ENCODE measurements around the gene GABRA1. TPM values are rescaled to one million over a fixed set of nuclear protein-coding genes. Genes with fewer than 3 reads are reported as not detected.

The GABRA1 gene
- not detected in 2 replicates for polyA plus RNA-seq (2011; rRNA removed)
- polyA plus RNA-seq (2012; cell fraction: cytosol; rRNA removed) = not detected in 2 replicates
- polyA plus RNA-seq (2012; cell fraction: nucleus; rRNA removed) = not detected in 2 replicates
- not detected in 3 replicates for polyA plus RNA-seq (2017; fragmentation: RNase III; extraction: RNeasy Plus Mini Kit Qiagen cat#74134 plus additional on column Dnase treatment)
- not detected in 2 replicates for polyA minus RNA-seq (2011; rRNA and poly(A)+ RNA removed)

GRCh38 chr5:161847941-161848391 is at the start of gene GABRA1:
Gene GABRA1 (plus strand): TSS chr5:161848120. CDS start chr5:161850811, 2,691 bp downstream.
- DNase-seq (ENCODE audit: low read depth in 1 of 2, low spot score in 1 of 2) (no peak), FAIRE-seq (no peak), ATAC-seq (no peak)
- H3K27ac ChIP-seq = no peak within 1 kb of the TSS
- TF ChIP-seq GATA3 (IDR thresholded peaks at IDR 0.05; ENCODE audit: borderline replicate concordance) = no peak
- no peak for TF ChIP-seq PHF8 (IDR thresholded peaks at IDR 0.05; ENCODE audit: borderline replicate concordance, low read depth)
- no peak for TF ChIP-seq RCOR1 (IDR thresholded peaks at IDR 0.05; ENCODE audit: low read depth, low read length)
- no peak for TF ChIP-seq CHD4 (IDR thresholded peaks at IDR 0.05; ENCODE audit: borderline replicate concordance)
- no peak for TF ChIP-seq EHF (CRISPR knock-in tag; IDR thresholded peaks at IDR 0.05)
- TF ChIP-seq ZFP36 (IDR thresholded peaks at IDR 0.05; ENCODE audit: borderline replicate concordance, partially characterized antibody) = no peak
- TF ChIP-seq, protein P1, sequence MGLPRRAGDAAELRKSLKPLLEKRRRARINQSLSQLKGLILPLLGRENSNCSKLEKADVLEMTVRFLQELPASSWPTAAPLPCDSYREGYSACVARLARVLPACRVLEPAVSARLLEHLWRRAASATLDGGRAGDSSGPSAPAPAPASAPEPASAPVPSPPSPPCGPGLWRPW (IDR thresholded peaks at IDR 0.05) = no peak
- TF ChIP-seq NFE2L2 (conservative IDR thresholded peaks at IDR 0.05; ENCODE audit: low read length) = no peak
- TF ChIP-seq, protein P2, sequence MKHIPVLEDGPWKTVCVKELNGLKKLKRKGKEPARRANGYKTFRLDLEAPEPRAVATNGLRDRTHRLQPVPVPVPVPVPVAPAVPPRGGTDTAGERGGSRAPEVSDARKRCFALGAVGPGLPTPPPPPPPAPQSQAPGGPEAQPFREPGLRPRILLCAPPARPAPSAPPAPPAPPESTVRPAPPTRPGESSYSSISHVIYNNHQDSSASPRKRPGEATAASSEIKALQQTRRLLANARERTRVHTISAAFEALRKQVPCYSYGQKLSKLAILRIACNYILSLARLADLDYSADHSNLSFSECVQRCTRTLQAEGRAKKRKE (CRISPR knock-in tag; IDR thresholded peaks at IDR 0.05; ENCODE audit: low read depth) = no peak
- TF ChIP-seq, protein P3, sequence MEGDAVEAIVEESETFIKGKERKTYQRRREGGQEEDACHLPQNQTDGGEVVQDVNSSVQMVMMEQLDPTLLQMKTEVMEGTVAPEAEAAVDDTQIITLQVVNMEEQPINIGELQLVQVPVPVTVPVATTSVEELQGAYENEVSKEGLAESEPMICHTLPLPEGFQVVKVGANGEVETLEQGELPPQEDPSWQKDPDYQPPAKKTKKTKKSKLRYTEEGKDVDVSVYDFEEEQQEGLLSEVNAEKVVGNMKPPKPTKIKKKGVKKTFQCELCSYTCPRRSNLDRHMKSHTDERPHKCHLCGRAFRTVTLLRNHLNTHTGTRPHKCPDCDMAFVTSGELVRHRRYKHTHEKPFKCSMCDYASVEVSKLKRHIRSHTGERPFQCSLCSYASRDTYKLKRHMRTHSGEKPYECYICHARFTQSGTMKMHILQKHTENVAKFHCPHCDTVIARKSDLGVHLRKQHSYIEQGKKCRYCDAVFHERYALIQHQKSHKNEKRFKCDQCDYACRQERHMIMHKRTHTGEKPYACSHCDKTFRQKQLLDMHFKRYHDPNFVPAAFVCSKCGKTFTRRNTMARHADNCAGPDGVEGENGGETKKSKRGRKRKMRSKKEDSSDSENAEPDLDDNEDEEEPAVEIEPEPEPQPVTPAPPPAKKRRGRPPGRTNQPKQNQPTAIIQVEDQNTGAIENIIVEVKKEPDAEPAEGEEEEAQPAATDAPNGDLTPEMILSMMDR (IDR thresholded peaks at IDR 0.05) = no peak
- TF ChIP-seq CHD2 (IDR thresholded peaks at IDR 0.05; ENCODE audit: low read length, partially characterized antibody) = no peak
- TF ChIP-seq CBX8 (IDR thresholded peaks at IDR 0.05) = no peak
- H3K9me3 ChIP-seq = no peaks in the 10 kb centered on the region
- 47% methylated on average over 15 of the region's 16 CpGs for WGBS (ENCODE audit: missing lambda C conversion rate)
- H3K4me1 ChIP-seq = no peaks in the 10 kb centered on the region
- ChIA-PET POLR2A (no interaction called here), CTCF (no interaction called here)
- H3K4me2 ChIP-seq = no peak within 1 kb of the TSS
- no peak within 1 kb of the TSS for H3K4me3 ChIP-seq

DNA sequence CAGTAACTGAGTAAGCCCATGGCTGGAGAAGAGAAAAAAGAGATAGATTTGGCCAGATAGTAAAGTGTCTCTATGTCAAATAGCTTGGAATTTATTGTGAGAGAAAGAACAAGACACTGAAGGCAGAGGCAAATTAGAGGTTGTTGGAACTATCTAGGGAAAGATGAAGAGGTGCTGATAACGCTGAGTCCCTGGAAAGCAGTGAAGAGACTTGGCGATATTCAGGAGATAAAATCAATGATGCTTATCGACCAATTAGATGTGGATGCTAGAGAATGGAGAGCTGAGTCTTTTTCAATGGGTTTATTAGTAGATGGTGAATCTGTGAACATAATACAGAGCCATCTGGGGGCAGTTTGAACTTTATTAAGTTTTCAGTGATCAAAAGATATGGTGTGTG is 48.6 kb upstream of the GABRA1 start:
- DNase-seq (ENCODE audit: low read depth in 1 of 2, low spot score in 1 of 2) = no peak
- ChIA-PET CTCF (no interaction called here), POLR2A (no interaction called here)
- no peak for TF ChIP-seq ZNF302 (CRISPR knock-in tag; IDR thresholded peaks at IDR 0.05)
- no peak for TF ChIP-seq CHD4 (IDR thresholded peaks at IDR 0.05; ENCODE audit: borderline replicate concordance)
- TF ChIP-seq NFE2L2 (conservative IDR thresholded peaks at IDR 0.05; ENCODE audit: low read length) = no peak
- no peak for TF ChIP-seq RCOR1 (IDR thresholded peaks at IDR 0.05; ENCODE audit: low read depth, low read length)
- no peak for TF ChIP-seq JUN (IDR thresholded peaks at IDR 0.05)
- no peak for TF ChIP-seq SMC3 (IDR thresholded peaks at IDR 0.05)
- TF ChIP-seq ELK1 (IDR thresholded peaks at IDR 0.05; ENCODE audit: low read depth, low read length) = no peak
- no peak for TF ChIP-seq TP53 (CRISPR knock-in tag; IDR thresholded peaks at IDR 0.05)
- no peak for TF ChIP-seq CEBPB (IDR thresholded peaks at IDR 0.05)
- no peak for FAIRE-seq
- Histone ChIP-seq H3K4me1 (no peaks in the 10 kb centered on the region), H3K27ac (no peak overlapping the region), H3K9me3 (no peaks in the 10 kb centered on the region), H3K4me3 (no peak overlapping the region), H3K4me2 (no peak overlapping the region)
- 0% methylated on average over 3 of the region's 3 CpGs for WGBS (ENCODE audit: missing lambda C conversion rate)
- no peak for ATAC-seq

GRCh38 chr5:161804263-161804662 is 43.7 kb upstream of the GABRA1 start:
- FAIRE-seq = no peak
- Histone ChIP-seq H3K4me1 (no peaks in the 10 kb centered on the region), H3K4me2 (no peak overlapping the region), H3K4me3 (no peak overlapping the region), H3K9me3 (no peaks in the 10 kb centered on the region), H3K27ac (no peak overlapping the region)
- no peak for ATAC-seq
- DNase-seq (ENCODE audit: low read depth in 1 of 2, low spot score in 1 of 2) = no peak
- ChIA-PET POLR2A (no interaction called here), CTCF (interaction anchor here (0.6 kb wide), 1 partner anchor 17 kb away, joined by 3 read pairs; no protein-coding TSS in a partner anchor)
- 0% methylated on average over 1 of the region's 1 CpG for WGBS (ENCODE audit: missing lambda C conversion rate)
- TF ChIP-seq PHF8 (IDR thresholded peaks at IDR 0.05; ENCODE audit: borderline replicate concordance, low read depth) (no peak), KDM1A (IDR thresholded peaks at IDR 0.05; ENCODE audit: low read depth) (no peak), HOXB13 (CRISPR knock-in tag; IDR thresholded peaks at IDR 0.05; ENCODE audit: low read depth) (no peak), POLR2AphosphoS2 (conservative IDR thresholded peaks at IDR 0.05; ENCODE audit: low read length) (no peak), BCL3 (IDR thresholded peaks at IDR 0.05) (no peak), MAZ (IDR thresholded peaks at IDR 0.05; ENCODE audit: borderline replicate concordance, low read depth, low read length) (no peak), CEBPB (IDR thresholded peaks at IDR 0.05) (no peak), ZNF302 (CRISPR knock-in tag; IDR thresholded peaks at IDR 0.05) (no peak), EHF (CRISPR knock-in tag; IDR thresholded peaks at IDR 0.05) (no peak), ELK1 (IDR thresholded peaks at IDR 0.05; ENCODE audit: low read depth, low read length) (no peak), RARB (CRISPR knock-in tag; IDR thresholded peaks at IDR 0.05) (no peak), SMC3 (IDR thresholded peaks at IDR 0.05) (no peak), CHD4 (IDR thresholded peaks at IDR 0.05; ENCODE audit: borderline replicate concordance) (no peak), TFCP2L1 (CRISPR knock-in tag; IDR thresholded peaks at IDR 0.05) (no peak)
- TF ChIP-seq, protein P2 (CRISPR knock-in tag; IDR thresholded peaks at IDR 0.05; ENCODE audit: low read depth) = no peak

Measured in A549 (cell line).